WTC11 (cell line): ENCODE results near the gene PDE6G. TPM values are rescaled to one million over a fixed set of nuclear protein-coding genes. Genes with fewer than 3 reads are reported as not detected.
"Not testable (repeated sequence)": the region's sequence is repeated elsewhere in the genome, so short reads cannot be mapped to it uniquely, and the experiment has no call there.

Experiments used
- ATAC-seq: fragments of 200-7000 bp; cut with Tn5 transposase; 2 replicates; pipeline ENCODE4 v1.10.0; 2021; ENCODE audit warnings: mild to moderate bottlenecking, moderate library complexity
- CTCF ChIA-PET: fragments of 300-600 bp; sonication (Branson Sonifier 250); formaldehyde crosslinking; loops from one replicate; lab custom pipeline; 2021; ENCODE audit warnings: antibody characterized with exemption; lab: Charles Lee
- POLR2A ChIA-PET: fragments of 350-600 bp; sonication (Branson Sonifier 250); formaldehyde crosslinking; loops from one replicate; lab custom pipeline; 2021; ENCODE audit warnings: antibody characterized with exemption; lab: Charles Lee
- DNase-seq: peaks from one replicate; pipeline ENCODE4 v3.0.0; 2021; ENCODE audit warnings: low spot score
- H3K27ac Mint-ChIP-seq: 2 replicates; pipeline ENCODE4 v1.8.0; 2021; ENCODE audit warnings: mixed read lengths
- H3K27me3 Mint-ChIP-seq: 2 replicates; pipeline ENCODE4 v1.8.0; 2021; ENCODE audit warnings: low read depth, mild to moderate bottlenecking, moderate library complexity, mixed read lengths
- H3K36me3 Mint-ChIP-seq: 2 replicates; pipeline ENCODE4 v1.8.0; 2021; ENCODE audit warnings: mixed read lengths
- H3K4me1 Mint-ChIP-seq: 2 replicates; pipeline ENCODE4 v1.8.0; 2022; ENCODE audit warnings: mixed read lengths
- H3K4me3 Mint-ChIP-seq: 2 replicates; pipeline ENCODE4 v1.8.0; 2021; ENCODE audit warnings: mild to moderate bottlenecking, moderate library complexity, mixed read lengths
- H3K9me3 Mint-ChIP-seq: 2 replicates; pipeline ENCODE4 v1.8.0; 2021; ENCODE audit warnings: mixed read lengths
- ATF2 ChIP-seq: sonication (generic); formaldehyde crosslinking; IDR thresholded peaks from 2 replicates; pipeline ENCODE4 v1.8.1; 2022; ENCODE audit warnings: low read depth, missing genetic modification reagents, borderline replicate concordance
- CBFB ChIP-seq: sonication (generic); formaldehyde crosslinking; IDR thresholded peaks from 2 replicates; pipeline ENCODE4 v1.8.1; 2022; ENCODE audit warnings: mild to moderate bottlenecking, low read depth, missing genetic modification reagents
- CTCF ChIP-seq: fragments of 200-600 bp; IDR thresholded peaks from 2 replicates; pipeline ENCODE4 v1.8.0; 2022; ENCODE audit warnings: antibody characterized with exemption
- OVOL2 ChIP-seq: fragments of 250-450 bp; sonication (Bioruptor Pico); IDR thresholded peaks from 2 replicates; pipeline ENCODE4 v1.9.0; 2021; ENCODE audit warnings: mild to moderate bottlenecking, borderline replicate concordance
- SMAD4 ChIP-seq: sonication (generic); formaldehyde crosslinking; IDR thresholded peaks from 2 replicates; pipeline ENCODE4 v1.8.0; 2022; ENCODE audit warnings: mild to moderate bottlenecking, missing genetic modification reagents
- STAT6 ChIP-seq: sonication (generic); formaldehyde crosslinking; conservative IDR thresholded peaks from 2 replicates; pipeline ENCODE4 v1.8.1; 2023; ENCODE audit warnings: mild to moderate bottlenecking, low read depth, missing genetic modification reagents, moderate library complexity
- TEAD4 ChIP-seq: sonication (generic); formaldehyde crosslinking; IDR thresholded peaks from 2 replicates; pipeline ENCODE4 v1.8.0; 2022; ENCODE audit warnings: mild to moderate bottlenecking, missing genetic modification reagents
- USF1 ChIP-seq: sonication (generic); formaldehyde crosslinking; IDR thresholded peaks from 2 replicates; pipeline ENCODE4 v1.8.0; 2022; ENCODE audit warnings: mild to moderate bottlenecking, missing genetic modification reagents
- ZMAT4 ChIP-seq: fragments of 250-450 bp; sonication (Bioruptor Pico); IDR thresholded peaks from 2 replicates; pipeline ENCODE4 v1.9.0; 2021; ENCODE audit warnings: mild to moderate bottlenecking
- ZNF138 ChIP-seq: sonication (generic); formaldehyde crosslinking; conservative IDR thresholded peaks from 2 replicates; pipeline ENCODE4 v1.8.1; 2022; ENCODE audit warnings: mild to moderate bottlenecking, moderate library complexity, missing genetic modification reagents
- ZNF396 ChIP-seq: fragments of 250-450 bp; sonication (Bioruptor Pico); IDR thresholded peaks from 2 replicates; pipeline ENCODE4 v1.8.0; 2021; ENCODE audit warnings: mild to moderate bottlenecking, moderate library complexity, borderline replicate concordance
- total RNA-seq: library from RNA; stranded (reverse); gene quantifications from 3 replicates; pipeline ENCODE4 v1.2.3, GENCODE V29; 2021

PDE6G gene
- total RNA-seq, 1 experiment from 2014 or later = 4.4 TPM

- H3K4me1 Mint-ChIP-seq, POLR2A ChIA-PET: not testable (repeated sequence)
Observed at GRCh38 chr17:81675515-81676221, 19.3 kb upstream of the PDE6G start.

GRCh38 chr17:81673561-81674258, 17.4 kb upstream of the PDE6G start:
- H3K27ac Mint-ChIP-seq = no peak overlapping the region
- H3K36me3 Mint-ChIP-seq = peaks cover 44% of the 10 kb centered on the region
- CTCF ChIA-PET = no interaction called here

More at GRCh38 chr17:81675515-81676221, 19.3 kb upstream of the PDE6G start:
- not testable (repeated sequence) for H3K27ac Mint-ChIP-seq, ATAC-seq, H3K27me3 Mint-ChIP-seq, H3K4me3 Mint-ChIP-seq, H3K9me3 Mint-ChIP-seq
- peaks cover 33% of the 10 kb centered on the region for H3K36me3 Mint-ChIP-seq
- CTCF ChIA-PET = interaction anchor here (0.6 to 1.9 kb wide), 10 partner anchors 9 to 1306 kb away, joined by 3 to 9 read pairs (median 5); partner anchors contain the start of genes ARL16, CCDC137, HGS and MRPL12
- 0 out of 2 replicates have a peak, but pooled peaks have one; percentile 11 for TF ChIP-seq CTCF
- DNase-seq = peak; percentile 51

More at GRCh38 chr17:81673561-81674258, 17.4 kb upstream of the PDE6G start:
- Mint-ChIP-seq H3K27me3 (no peaks in the 10 kb centered on the region), H3K9me3 (no peaks in the 10 kb centered on the region), H3K4me1 (no peaks in the 10 kb centered on the region), H3K4me3 (no peak overlapping the region)
- POLR2A ChIA-PET = no interaction called here
- DNase-seq (no peak), ATAC-seq (no peak)
- TF ChIP-seq ATF2 (CRISPR knock-in tag) (no peak), ZNF396 (CRISPR knock-in tag) (no peak), CBFB (CRISPR knock-in tag) (no peak), ZMAT4 (CRISPR knock-in tag) (no peak), STAT6 (no peak), USF1 (no peak), SMAD4 (CRISPR knock-in tag) (no peak), TEAD4 (CRISPR knock-in tag) (no peak), ZNF138 (no peak), OVOL2 (CRISPR knock-in tag) (no peak), CTCF (no peak)
